H9 (cell line): ENCODE measurements around the gene SHMT2. TPM values are rescaled to one million over a fixed set of nuclear protein-coding genes. Genes with fewer than 3 reads are reported as not detected.
A peak's percentile ranks its signal among the peaks of the same experiment; 100 is the strongest.

Source experiments
- DNase-seq: peaks from one replicate; pipeline ENCODE4 v3.0.0-alpha.2; 2017
- H2AFZ ChIP-seq: one replicate; pipeline ENCODE4 v1.6.1; 2013; ENCODE audit warnings: mild to moderate bottlenecking, low read length, control low read depth, moderate library complexity
- H2AK5ac ChIP-seq: 2 replicates; pipeline ENCODE4 v1.6.1; 2013; ENCODE audit warnings: low read length, control low read depth, mixed read lengths; ENCODE audit not compliant: insufficient read length
- H2BK120ac ChIP-seq: one replicate; pipeline ENCODE4 v1.6.1; 2013; ENCODE audit warnings: low read depth, mild to moderate bottlenecking, low read length, control low read depth, inconsistent platforms; ENCODE audit not compliant: poor library complexity, severe bottlenecking
- H2BK12ac ChIP-seq: 2 replicates; pipeline ENCODE4 v1.6.1; 2013; ENCODE audit warnings: low read length, control low read depth, mixed read lengths, low read depth; ENCODE audit not compliant: insufficient read length
- H2BK15ac ChIP-seq: 2 replicates; pipeline ENCODE4 v1.6.1; 2013; ENCODE audit warnings: low read depth, low read length, control low read depth
- H2BK20ac ChIP-seq: one replicate; pipeline ENCODE4 v1.6.1; 2013; ENCODE audit warnings: low read depth, mild to moderate bottlenecking, low read length, control low read depth, inconsistent platforms; ENCODE audit not compliant: poor library complexity, severe bottlenecking
- H2BK5ac ChIP-seq: 2 replicates; pipeline ENCODE4 v1.6.1; 2013; ENCODE audit warnings: low read length, control low read depth, mixed read lengths; ENCODE audit not compliant: insufficient read length
- H3K14ac ChIP-seq: 2 replicates; pipeline ENCODE4 v1.6.1; 2013; ENCODE audit warnings: low read length, control low read depth; ENCODE audit not compliant: insufficient read depth
- H3K18ac ChIP-seq: 2 replicates; pipeline ENCODE4 v1.6.1; 2013; ENCODE audit warnings: low read depth, mild to moderate bottlenecking, mixed read lengths, low read length, control low read depth; ENCODE audit not compliant: insufficient read length
- H3K23ac ChIP-seq: 2 replicates; pipeline ENCODE4 v1.6.1; 2013; ENCODE audit warnings: low read length, control low read depth, mixed read lengths, low read depth; ENCODE audit not compliant: insufficient read length
- H3K23me2 ChIP-seq: 2 replicates; pipeline ENCODE4 v1.6.1; 2013; ENCODE audit warnings: low read depth, mild to moderate bottlenecking, mixed read lengths, low read length, control low read depth; ENCODE audit not compliant: insufficient read length, poor library complexity, severe bottlenecking
- H3K27ac ChIP-seq: 2 replicates; pipeline ENCODE4 v1.5.1; 2013; ENCODE audit warnings: low read length, control low read depth, mixed read lengths, low read depth; ENCODE audit not compliant: insufficient read length
- H3K27me3 ChIP-seq: 2 replicates; pipeline ENCODE4 v1.6.1; 2013; ENCODE audit warnings: low read length, control low read depth, inconsistent platforms; ENCODE audit not compliant: insufficient read depth
- H3K4ac ChIP-seq: 2 replicates; pipeline ENCODE4 v1.6.1; 2013; ENCODE audit warnings: low read depth, mild to moderate bottlenecking, control low read depth, inconsistent platforms, low read length, moderate library complexity
- H3K4me1 ChIP-seq: 2 replicates; pipeline ENCODE4 v1.6.1; 2013; ENCODE audit warnings: low read length, control low read depth, inconsistent platforms; ENCODE audit not compliant: insufficient read depth
- H3K4me2 ChIP-seq: 2 replicates; pipeline ENCODE4 v1.6.1; 2013; ENCODE audit warnings: low read length, control low read depth, mixed read lengths; ENCODE audit not compliant: insufficient read length, insufficient read depth
- H3K56ac ChIP-seq: 2 replicates; pipeline ENCODE4 v1.6.1; 2013; ENCODE audit warnings: low read depth, mild to moderate bottlenecking, mixed read lengths, low read length, control low read depth; ENCODE audit not compliant: insufficient read length
- H3K79me1 ChIP-seq: 2 replicates; pipeline ENCODE4 v1.6.1; 2013; ENCODE audit warnings: low read depth, mild to moderate bottlenecking, moderate library complexity, low read length, control low read depth, inconsistent platforms; ENCODE audit not compliant: insufficient read depth, poor library complexity, severe bottlenecking
- H3K79me2 ChIP-seq: 2 replicates; pipeline ENCODE4 v1.6.1; 2013; ENCODE audit warnings: low read length, control low read depth, inconsistent platforms; ENCODE audit not compliant: insufficient read depth
- H3K9ac ChIP-seq: 2 replicates; pipeline ENCODE4 v1.6.1; 2013; ENCODE audit warnings: low read length, control low read depth, mixed read lengths; ENCODE audit not compliant: insufficient read length; ENCODE audit errors: extremely low read depth
- H3K9me3 ChIP-seq: one replicate; pipeline ENCODE4 v1.6.1; 2013; ENCODE audit warnings: low read depth, low read length, inconsistent platforms; ENCODE audit not compliant: control insufficient read depth
- H3T11ph ChIP-seq: one replicate; pipeline ENCODE4 v1.6.1; 2013; ENCODE audit warnings: mild to moderate bottlenecking, low read length, control low read depth, inconsistent platforms
- H4K20me1 ChIP-seq: one replicate; pipeline ENCODE4 v1.6.1; 2013; ENCODE audit not compliant: control insufficient read depth, insufficient read length, insufficient read depth
- H4K5ac ChIP-seq: 2 replicates; pipeline ENCODE4 v1.6.1; 2013; ENCODE audit warnings: low read depth, mild to moderate bottlenecking, mixed read lengths, low read length, control low read depth; ENCODE audit not compliant: insufficient read length
- H4K8ac ChIP-seq: replicated peaks from 2 replicates; pipeline ENCODE4 v1.6.1; 2013; ENCODE audit warnings: low read length, control low read depth, mixed read lengths, low read depth; ENCODE audit not compliant: insufficient read length
- H4K91ac ChIP-seq: 2 replicates; pipeline ENCODE4 v1.6.1; 2013; ENCODE audit warnings: low read depth, mild to moderate bottlenecking, moderate library complexity, mixed read lengths, low read length, control low read depth; ENCODE audit not compliant: insufficient read length
- H3K27ac Mint-ChIP-seq, 3 experiments: 2 replicates in 2 of 3; 3 replicates in 1 of 3; pipeline ENCODE4 v1.8.0; 2020 to 2021; ENCODE audit warnings: mixed read lengths in 3 of 3, mild to moderate bottlenecking in 1 of 3, moderate library complexity in 1 of 3
- H3K27me3 Mint-ChIP-seq: 2 replicates; pipeline ENCODE4 v1.8.0; 2021; ENCODE audit warnings: low read depth, mild to moderate bottlenecking, moderate library complexity, mixed read lengths
- H3K36me3 Mint-ChIP-seq, 3 experiments: 2 replicates in 2 of 3; 3 replicates in 1 of 3; pipeline ENCODE4 v1.8.0; 2020 to 2021; ENCODE audit warnings: low read depth in 3 of 3, mixed read lengths in 3 of 3; ENCODE audit not compliant: insufficient read depth in 1 of 3
- H3K4me1 Mint-ChIP-seq, 2 experiments: 2 replicates each; pipeline ENCODE4 v1.8.0; 2020; ENCODE audit warnings: mixed read lengths in 2 of 2
- H3K4me3 Mint-ChIP-seq, 2 experiments: 2 replicates in 1 of 2; 3 replicates in 1 of 2; pipeline ENCODE4 v1.8.0; 2020 to 2021; ENCODE audit warnings: mild to moderate bottlenecking in 2 of 2, mixed read lengths in 2 of 2, moderate library complexity in 1 of 2
- H3K9me3 Mint-ChIP-seq, 2 experiments: 2 replicates in 1 of 2; 3 replicates in 1 of 2; pipeline ENCODE4 v1.8.0; 2020; ENCODE audit warnings: mild to moderate bottlenecking in 2 of 2, mixed read lengths in 2 of 2, moderate library complexity in 1 of 2
- CTCF ChIP-seq: fragments of 200-600 bp; sonication (generic); conservative IDR thresholded peaks from 3 replicates; pipeline ENCODE4 v1.8.0; 2021; ENCODE audit warnings: antibody characterized with exemption, mild to moderate bottlenecking
- WGBS: extraction: QIAGEN DNeasy Blood & Tissue Kit; methylation state at CpG from one replicate; pipeline ENCODE4 v1.1.7; 2013; ENCODE audit warnings: missing lambda C conversion rate, low lambda C conversion rate, mixed read lengths; ENCODE audit not compliant: insufficient read length; ENCODE audit errors: extremely low coverage; 5-methylcytosine and 5-hydroxymethylcytosine counted together
- total RNA-seq: library from RNA; stranded (reverse); gene quantifications from 2 replicates; pipeline ENCODE4 v1.2.1, GENCODE V29; 2021

The SHMT2 gene
- total RNA-seq, 1 experiment from 2014 or later, result 260 TPM

- H4K91ac ChIP-seq, result no peak overlapping the region
- H3K79me2 ChIP-seq, result no peaks in the 10 kb centered on the region
- no peak overlapping the region for H2BK120ac ChIP-seq
- H2BK12ac ChIP-seq, result no peak overlapping the region
- no peak overlapping the region for H3K4ac ChIP-seq
- DNase-seq, result no peak
- no peak overlapping the region for H3K27ac ChIP-seq
- no peak overlapping the region for H2AFZ ChIP-seq
- Mint-ChIP-seq H3K9me3 (no peaks in the 10 kb centered on the region), H3K27me3 (no peaks in the 10 kb centered on the region), H3K4me1 (no peaks in the 10 kb centered on the region), H3K36me3 (peaks cover 44 to 91% (median 88%) of the 10 kb centered on the region in 3 experiments), H3K4me3 (peak overlapping the region in 1 of 2 experiments; percentile 26; a peak in 1 of 5 replicates), H3K27ac (no peak overlapping the region; a peak in 2 of 7 replicates)
- H3K79me1 ChIP-seq, result no peaks in the 10 kb centered on the region
- H2AK5ac ChIP-seq, result no peak overlapping the region
- H3K4me1 ChIP-seq, result no peaks in the 10 kb centered on the region
- TF ChIP-seq CTCF, result no peak
- H2BK20ac ChIP-seq, result no peak overlapping the region
- H3T11ph ChIP-seq, result no peak overlapping the region
- no peak overlapping the region for H4K5ac ChIP-seq
- H3K9ac ChIP-seq, result no peak overlapping the region
- H4K20me1 ChIP-seq, result no peaks in the 10 kb centered on the region
- no peak overlapping the region for H4K8ac ChIP-seq
- no peak overlapping the region for H3K23ac ChIP-seq
- no peak overlapping the region for H3K18ac ChIP-seq
- no peaks in the 10 kb centered on the region for H3K23me2 ChIP-seq
- no peak overlapping the region for H2BK5ac ChIP-seq
- H3K9me3 ChIP-seq, result no peaks in the 10 kb centered on the region
- H2BK15ac ChIP-seq, result no peak overlapping the region
- H3K27me3 ChIP-seq, result no peaks in the 10 kb centered on the region
- H3K56ac ChIP-seq, result no peak overlapping the region
- H3K14ac ChIP-seq, result no peak overlapping the region
- H3K4me2 ChIP-seq, result no peak overlapping the region
- WGBS, result no CpG with 5 or more reads among the region's 19 CpGs
These were observed 25.1 kb upstream of the SHMT2 start for GRCh38 chr12:57204454-57204853.
